Neural progenitor cell (in vitro differentiated cells): Measurements from ENCODE around the gene PRELP. TPM values are rescaled to one million over a fixed set of nuclear protein-coding genes. Genes with fewer than 3 reads are reported as not detected.

ENCODE experiments used
- DNase-seq: peaks from one replicate; pipeline ENCODE4 v3.0.0-alpha.2; 2016; ENCODE audit warnings: low spot score
- H2AFZ ChIP-seq: fragments of 200-600 bp; sonication (generic); replicated peaks from 2 replicates; pipeline ENCODE4 v1.6.1; 2016; ENCODE audit warnings: antibody characterized with exemption
- H3F3A ChIP-seq: fragments of 200-600 bp; sonication (generic); 2 replicates; pipeline ENCODE4 v1.6.1; 2016; ENCODE audit warnings: antibody characterized with exemption, low read depth
- H3K27ac ChIP-seq: fragments of 200-600 bp; sonication (generic); 2 replicates; pipeline ENCODE4 v1.5.1; 2016; ENCODE audit warnings: mild to moderate bottlenecking
- H3K27me3 ChIP-seq: fragments of 200-600 bp; sonication (generic); 2 replicates; pipeline ENCODE4 v1.6.1; 2016; ENCODE audit warnings: mild to moderate bottlenecking, moderate library complexity
- H3K36me3 ChIP-seq: fragments of 200-600 bp; sonication (generic); 2 replicates; pipeline ENCODE4 v1.5.1; 2016
- H3K4me1 ChIP-seq: fragments of 200-600 bp; sonication (generic); 2 replicates; pipeline ENCODE4 v1.6.1; 2016; ENCODE audit warnings: mixed run types
- H3K4me2 ChIP-seq: fragments of 200-600 bp; sonication (generic); 2 replicates; pipeline ENCODE4 v1.6.1; 2016
- H3K4me3 ChIP-seq: fragments of 200-600 bp; sonication (generic); 2 replicates; pipeline ENCODE4 v1.5.1; 2016
- H3K79me2 ChIP-seq: fragments of 200-600 bp; sonication (generic); 2 replicates; pipeline ENCODE4 v1.6.1; 2016; ENCODE audit warnings: low read depth
- H3K9ac ChIP-seq: fragments of 200-600 bp; sonication (generic); 2 replicates; pipeline ENCODE4 v1.6.1; 2016
- H3K9me3 ChIP-seq: fragments of 200-600 bp; sonication (generic); 2 replicates; pipeline ENCODE4 v1.5.1; 2016; ENCODE audit warnings: low read depth
- H4K20me1 ChIP-seq: fragments of 200-600 bp; sonication (generic); 2 replicates; pipeline ENCODE4 v1.6.1; 2016; ENCODE audit warnings: low read depth
- H3K27ac Mint-ChIP-seq: 3 replicates; pipeline ENCODE4 v1.8.0; 2021; ENCODE audit warnings: mixed read lengths
- H3K27me3 Mint-ChIP-seq: 2 replicates; pipeline ENCODE4 v1.8.0; 2022; ENCODE audit warnings: low read depth, mild to moderate bottlenecking, inconsistent platforms, moderate library complexity, mixed read lengths; ENCODE audit not compliant: insufficient read depth
- H3K36me3 Mint-ChIP-seq: 3 replicates; pipeline ENCODE4 v1.8.0; 2021; ENCODE audit warnings: mixed read lengths
- H3K4me1 Mint-ChIP-seq: 3 replicates; pipeline ENCODE4 v1.8.0; 2021; ENCODE audit warnings: mixed read lengths
- H3K4me3 Mint-ChIP-seq: 3 replicates; pipeline ENCODE4 v1.8.0; 2021; ENCODE audit warnings: mild to moderate bottlenecking, moderate library complexity, mixed read lengths
- H3K9me3 Mint-ChIP-seq: 3 replicates; pipeline ENCODE4 v1.8.0; 2020; ENCODE audit warnings: mixed read lengths
- CTCF ChIP-seq: fragments of 200-600 bp; sonication (generic); IDR thresholded peaks from 2 replicates; pipeline ENCODE4 v1.5.1; 2017; ENCODE audit warnings: antibody characterized with exemption, mild to moderate bottlenecking
- EZH2 ChIP-seq: fragments of 200-600 bp; sonication (generic); IDR thresholded peaks from 2 replicates; pipeline ENCODE4 v1.6.1; 2017; ENCODE audit warnings: antibody characterized with exemption, mild to moderate bottlenecking, moderate library complexity
- EZH2phosphoT487 ChIP-seq: fragments of 200-600 bp; sonication (generic); IDR thresholded peaks from 2 replicates; pipeline ENCODE4 v1.6.1; 2017; ENCODE audit warnings: antibody characterized with exemption
- total RNA-seq: library from RNA; depleted of rRNA; stranded (reverse); fragments of >200 nt; gene quantifications from 2 replicates; pipeline ENCODE4 v1.2.3, GENCODE V29; 2015; ENCODE audit warnings: low replicate concordance

The PRELP gene
- total RNA-seq, 1 donor from 2014 or later: 0.26 TPM

GRCh38 chr1:203453016-203453415 is 22.6 kb upstream of the PRELP start:
- Histone ChIP-seq H3K9ac (no peak overlapping the region), H3K27ac (no peak overlapping the region), H2AFZ (no peak overlapping the region), H3F3A (peaks cover 25% of the 10 kb centered on the region), H3K4me1 (peaks cover 34% of the 10 kb centered on the region), H4K20me1 (no peaks in the 10 kb centered on the region), H3K79me2 (no peaks in the 10 kb centered on the region), H3K27me3 (no peaks in the 10 kb centered on the region), H3K9me3 (no peaks in the 10 kb centered on the region), H3K36me3 (peaks cover under 1% of the 10 kb centered on the region), H3K4me2 (no peak overlapping the region), H3K4me3 (no peak overlapping the region)
- peaks cover 64% of the 10 kb centered on the region for H3K4me1 Mint-ChIP-seq
- H3K27me3 Mint-ChIP-seq: peaks cover 15% of the 10 kb centered on the region
- H3K27ac Mint-ChIP-seq: peak overlapping the region; percentile 38
- H3K4me3 Mint-ChIP-seq: no peak overlapping the region
- H3K9me3 Mint-ChIP-seq: no peaks in the 10 kb centered on the region
- DNase-seq: no peak
- TF ChIP-seq EZH2phosphoT487: no peak
- no peak for TF ChIP-seq CTCF
- TF ChIP-seq EZH2: no peak
- no peaks in the 10 kb centered on the region for H3K36me3 Mint-ChIP-seq

- Mint-ChIP-seq H3K36me3 (no peaks in the 10 kb centered on the region), H3K27me3 (peaks cover 15% of the 10 kb centered on the region), H3K9me3 (no peaks in the 10 kb centered on the region), H3K4me1 (peaks cover 58% of the 10 kb centered on the region), H3K27ac (no peak overlapping the region), H3K4me3 (no peak overlapping the region)
- TF ChIP-seq EZH2: no peak
- TF ChIP-seq EZH2phosphoT487: no peak
- no peak for TF ChIP-seq CTCF
- peaks cover 25% of the 10 kb centered on the region for H3F3A ChIP-seq
- no peaks in the 10 kb centered on the region for H4K20me1 ChIP-seq
- H3K4me1 ChIP-seq: peaks cover 28% of the 10 kb centered on the region
- H3K9ac ChIP-seq: no peak overlapping the region
- H3K4me3 ChIP-seq: no peak overlapping the region
- H2AFZ ChIP-seq: no peak overlapping the region
- H3K79me2 ChIP-seq: no peaks in the 10 kb centered on the region
- no peaks in the 10 kb centered on the region for H3K9me3 ChIP-seq
- peaks cover 6% of the 10 kb centered on the region for H3K36me3 ChIP-seq
- H3K27ac ChIP-seq: no peak overlapping the region
- DNase-seq: no peak
- no peak overlapping the region for H3K4me2 ChIP-seq
- no peaks in the 10 kb centered on the region for H3K27me3 ChIP-seq
These were observed 22.0 kb upstream of the PRELP start for GRCh38 chr1:203453616-203454015.

GRCh38 chr1:203454986-203455471 is 20.6 kb upstream of the PRELP start:
- Mint-ChIP-seq H3K27ac (peak overlapping the region; percentile 88), H3K36me3 (no peaks in the 10 kb centered on the region), H3K27me3 (peaks cover 9% of the 10 kb centered on the region), H3K4me1 (peaks cover 47% of the 10 kb centered on the region), H3K4me3 (peak overlapping the region; percentile 65), H3K9me3 (no peaks in the 10 kb centered on the region)
- no peak for DNase-seq
- Histone ChIP-seq H3K27me3 (no peaks in the 10 kb centered on the region), H3K4me1 (peaks cover 25% of the 10 kb centered on the region), H3K4me3 (no peak overlapping the region), H2AFZ (no peak overlapping the region), H3K9ac (no peak overlapping the region), H4K20me1 (no peaks in the 10 kb centered on the region), H3F3A (peaks cover 25% of the 10 kb centered on the region), H3K36me3 (peaks cover 6% of the 10 kb centered on the region), H3K9me3 (no peaks in the 10 kb centered on the region), H3K27ac (no peak overlapping the region), H3K79me2 (no peaks in the 10 kb centered on the region), H3K4me2 (peak overlapping the region; percentile 20)
- TF ChIP-seq EZH2phosphoT487 (no peak), CTCF (no peak), EZH2 (no peak)
